ENCODE results near the gene SZT2.

- TF ChIP-seq CTCF (conservative IDR thresholded peaks at IDR 0.05; ENCODE audit: low read depth, low read length) (no peak), EZH2 (IDR thresholded peaks at IDR 0.05; ENCODE audit: borderline replicate concordance, low read depth, low read length, poor library complexity, severe bottlenecking) (no peak)
Measured at GRCh38 chr1:43370564-43370963, 19.1 kb upstream of the SZT2 start.
